OCI-LY3 (cell line): ENCODE data around the gene CABP7.

Experiments used
- H2AFZ ChIP-seq: fragments of 200-600, 300-600 bp; shearing (Covaris generic); 2 replicates; pipeline ENCODE4 v1.6.0; 2014; ENCODE audit warnings: antibody characterized with exemption, low read depth, low read length
- H3K27ac ChIP-seq: fragments of 200-600, 300-600 bp; sonication (generic); 2 replicates; pipeline ENCODE4 v1.5.1; 2014; ENCODE audit warnings: mild to moderate bottlenecking, low read length, moderate library complexity, mixed read lengths
- H3K27me3 ChIP-seq: fragments of 200-600, 300-600 bp; sonication (generic); 2 replicates; pipeline ENCODE4 v1.6.1; 2014; ENCODE audit warnings: low read depth, low read length, mixed read lengths
- H3K36me3 ChIP-seq: fragments of 200-600, 300-600 bp; sonication (generic); replicated peaks from 2 replicates; pipeline ENCODE3; 2014; ENCODE audit warnings: low read depth, low read length, mixed read lengths
- H3K4me1 ChIP-seq: fragments of 300-600, 200-600 bp; sonication (generic); 2 replicates; pipeline ENCODE4 v1.6.1; 2014; ENCODE audit warnings: low read length, mixed read lengths
- H3K4me2 ChIP-seq: fragments of 200-600, 300-600 bp; sonication (generic); 2 replicates; pipeline ENCODE4 v1.6.1; 2014; ENCODE audit warnings: low read length, mixed read lengths
- H3K4me3 ChIP-seq: fragments of 300-600, 200-600 bp; sonication (generic); 2 replicates; pipeline ENCODE4 v1.5.1; 2014; ENCODE audit warnings: antibody characterized with exemption, mild to moderate bottlenecking, low read length, moderate library complexity
- H3K79me2 ChIP-seq: fragments of 300-600, 200-600 bp; shearing (Covaris generic); 2 replicates; pipeline ENCODE4 v1.6.1; 2014; ENCODE audit warnings: mild to moderate bottlenecking, low read length, mixed read lengths
- H3K9ac ChIP-seq: fragments of 300-600, 200-600 bp; shearing (Covaris generic); 2 replicates; pipeline ENCODE4 v1.6.0; 2014; ENCODE audit warnings: mild to moderate bottlenecking, low read length, moderate library complexity
- H3K9me3 ChIP-seq: fragments of 200-600, 300-600 bp; shearing (Covaris generic); 2 replicates; pipeline ENCODE4 v1.6.1; 2014; ENCODE audit warnings: low read length, mixed read lengths; ENCODE audit not compliant: insufficient read depth
- H4K20me1 ChIP-seq: fragments of 200-600, 300-600 bp; sonication (generic); 2 replicates; pipeline ENCODE4 v1.6.1; 2016; ENCODE audit warnings: low read length, mixed read lengths; ENCODE audit not compliant: insufficient read depth
- EZH2phosphoT487 ChIP-seq: fragments of 200-600 bp; shearing (Covaris generic); IDR thresholded peaks from 2 replicates; pipeline ENCODE4 v1.6.1; 2018; ENCODE audit warnings: antibody characterized with exemption, mixed run types, low read depth
- TF ChIP-seq, protein P1 (sequence below): fragments of 200-600, 300-600 bp; sonication (generic); IDR thresholded peaks from 2 replicates; pipeline ENCODE4 v1.5.1; 2014; ENCODE audit warnings: antibody characterized with exemption, low read length, low read depth

Gene CABP7

DNA sequence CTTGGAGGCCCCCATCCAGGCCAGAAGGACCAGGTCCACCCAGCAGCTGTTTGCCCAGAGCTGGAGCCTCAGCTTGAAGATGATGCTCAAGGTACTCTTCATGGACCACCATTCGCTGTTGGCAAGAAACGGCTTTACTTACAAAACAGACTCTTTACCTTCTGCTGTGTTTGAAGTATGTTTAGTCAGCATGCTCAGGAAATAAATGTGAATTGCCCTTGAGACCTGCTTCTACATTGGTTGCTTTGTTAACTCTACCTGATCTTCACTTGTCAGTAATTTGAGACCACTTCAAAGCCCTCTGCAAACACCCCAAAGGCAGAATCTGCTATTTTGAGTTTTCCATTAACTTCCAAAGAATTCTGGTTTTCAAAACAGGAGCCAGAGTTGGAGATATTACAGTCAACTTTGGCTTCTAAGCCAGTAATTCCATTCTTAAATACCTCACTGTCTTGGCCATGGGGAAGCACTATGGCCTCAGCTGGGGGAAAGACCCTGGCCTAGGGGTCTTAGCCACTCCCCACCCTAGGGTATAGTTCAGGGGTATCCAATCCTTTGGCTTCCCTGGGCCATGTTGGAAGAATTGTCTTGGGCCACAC is 50.0 kb downstream of the CABP7 start:
- Histone ChIP-seq H3K79me2 (peaks cover 32% of the 10 kb centered on the region), H3K27ac (no peak overlapping the region), H3K9ac (no peak overlapping the region), H3K4me3 (no peak overlapping the region), H3K36me3 (peaks cover 18% of the 10 kb centered on the region), H3K27me3 (no peaks in the 10 kb centered on the region), H3K9me3 (no peaks in the 10 kb centered on the region), H2AFZ (no peak overlapping the region), H4K20me1 (no peaks in the 10 kb centered on the region), H3K4me1 (peaks cover 12% of the 10 kb centered on the region; the same call in 1 of the 2 replicates), H3K4me2 (no peak overlapping the region)
- no peak for TF ChIP-seq EZH2phosphoT487
- TF ChIP-seq, protein P1, sequence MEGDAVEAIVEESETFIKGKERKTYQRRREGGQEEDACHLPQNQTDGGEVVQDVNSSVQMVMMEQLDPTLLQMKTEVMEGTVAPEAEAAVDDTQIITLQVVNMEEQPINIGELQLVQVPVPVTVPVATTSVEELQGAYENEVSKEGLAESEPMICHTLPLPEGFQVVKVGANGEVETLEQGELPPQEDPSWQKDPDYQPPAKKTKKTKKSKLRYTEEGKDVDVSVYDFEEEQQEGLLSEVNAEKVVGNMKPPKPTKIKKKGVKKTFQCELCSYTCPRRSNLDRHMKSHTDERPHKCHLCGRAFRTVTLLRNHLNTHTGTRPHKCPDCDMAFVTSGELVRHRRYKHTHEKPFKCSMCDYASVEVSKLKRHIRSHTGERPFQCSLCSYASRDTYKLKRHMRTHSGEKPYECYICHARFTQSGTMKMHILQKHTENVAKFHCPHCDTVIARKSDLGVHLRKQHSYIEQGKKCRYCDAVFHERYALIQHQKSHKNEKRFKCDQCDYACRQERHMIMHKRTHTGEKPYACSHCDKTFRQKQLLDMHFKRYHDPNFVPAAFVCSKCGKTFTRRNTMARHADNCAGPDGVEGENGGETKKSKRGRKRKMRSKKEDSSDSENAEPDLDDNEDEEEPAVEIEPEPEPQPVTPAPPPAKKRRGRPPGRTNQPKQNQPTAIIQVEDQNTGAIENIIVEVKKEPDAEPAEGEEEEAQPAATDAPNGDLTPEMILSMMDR, result no peak

DNA sequence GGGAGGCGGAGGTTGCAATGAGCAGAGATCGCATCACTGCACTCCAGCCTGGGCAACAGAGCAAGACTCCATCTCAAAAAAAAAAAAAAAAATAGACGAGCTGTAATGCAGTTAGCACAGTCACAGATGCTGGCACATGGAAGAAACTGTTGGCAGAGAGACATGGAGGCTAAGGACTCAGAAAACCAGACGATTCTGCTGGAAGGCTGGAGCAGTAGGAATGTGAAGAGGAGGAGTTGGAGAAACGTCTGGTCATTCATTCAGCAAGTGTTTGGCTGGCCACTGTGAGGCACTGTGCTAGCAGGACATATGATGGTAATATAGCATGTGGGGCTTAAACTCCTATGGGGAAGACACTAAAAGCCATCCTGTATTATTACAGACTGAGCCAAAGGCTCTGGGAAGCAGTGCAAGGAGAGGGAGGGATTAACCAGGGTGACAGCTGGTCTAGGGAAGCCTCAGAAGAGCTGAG is 52.4 kb downstream of the CABP7 start:
- no peak overlapping the region for H3K4me2 ChIP-seq
- H3K27me3 ChIP-seq, result no peaks in the 10 kb centered on the region
- peaks cover 22% of the 10 kb centered on the region for H3K79me2 ChIP-seq
- no peaks in the 10 kb centered on the region for H3K9me3 ChIP-seq
- peaks cover 18% of the 10 kb centered on the region for H3K36me3 ChIP-seq
- peaks cover 6% of the 10 kb centered on the region; the same call in 1 of the 2 replicates for H3K4me1 ChIP-seq
- H2AFZ ChIP-seq, result no peak overlapping the region
- no peak overlapping the region for H3K27ac ChIP-seq
- H3K9ac ChIP-seq, result no peak overlapping the region
- TF ChIP-seq EZH2phosphoT487, result no peak
- TF ChIP-seq, protein P1, result peak; percentile 41
- H3K4me3 ChIP-seq, result no peak overlapping the region
- H4K20me1 ChIP-seq, result no peaks in the 10 kb centered on the region

DNA sequence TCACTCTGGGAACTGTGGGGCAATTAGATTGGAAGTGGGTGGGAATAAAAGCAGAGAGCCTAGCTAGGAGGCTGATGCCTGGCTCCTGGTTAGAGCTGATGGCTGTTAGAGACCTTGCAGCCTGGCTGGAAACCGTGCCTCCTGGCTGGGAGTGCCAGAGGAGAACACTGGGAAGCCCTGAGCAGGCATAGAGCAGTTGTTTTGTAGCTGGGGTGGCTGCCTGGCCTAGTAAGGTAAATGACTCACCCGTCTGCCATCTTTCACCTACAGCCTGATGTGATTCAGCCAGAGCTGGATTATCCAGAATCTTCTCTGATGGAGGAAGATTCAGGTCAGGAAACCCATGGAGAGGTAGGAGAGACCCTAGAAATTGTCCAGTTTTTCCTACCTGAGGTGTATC is 53.4 kb downstream of the CABP7 start:
- Histone ChIP-seq H3K4me3 (no peak overlapping the region), H3K4me1 (peaks cover 2% of the 10 kb centered on the region; the same call in 1 of the 2 replicates), H4K20me1 (no peaks in the 10 kb centered on the region), H3K4me2 (no peak overlapping the region), H3K27me3 (no peaks in the 10 kb centered on the region), H3K36me3 (peaks cover 18% of the 10 kb centered on the region), H3K9ac (no peak overlapping the region), H3K9me3 (no peaks in the 10 kb centered on the region), H2AFZ (no peak overlapping the region), H3K27ac (no peak overlapping the region), H3K79me2 (peaks cover 12% of the 10 kb centered on the region)
- TF ChIP-seq, protein P1, result no peak
- no peak for TF ChIP-seq EZH2phosphoT487

DNA sequence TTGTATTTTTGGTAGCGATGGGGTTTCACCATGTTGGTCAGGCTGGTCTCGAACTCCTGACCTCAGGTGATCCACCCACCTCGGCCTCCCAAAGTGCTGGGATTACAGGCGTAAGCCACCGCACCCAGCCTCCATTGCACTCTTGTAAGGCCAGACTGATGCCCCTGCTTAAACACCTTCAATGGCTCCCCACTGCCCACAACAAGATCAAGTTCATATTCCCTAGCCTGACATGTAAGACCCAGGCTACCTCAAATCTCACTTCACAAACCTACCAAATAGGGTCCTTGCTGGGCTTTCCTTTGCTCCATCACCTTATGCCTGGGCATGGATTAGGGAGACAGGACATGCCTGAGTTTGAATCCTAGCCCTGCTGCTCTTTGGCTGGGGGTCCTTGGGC is 60.4 kb downstream of the CABP7 start:
- H3K9me3 ChIP-seq, result no peaks in the 10 kb centered on the region
- H3K4me1 ChIP-seq, result no peaks in the 10 kb centered on the region
- TF ChIP-seq, protein P1, result no peak
- no peak for TF ChIP-seq EZH2phosphoT487
- H3K9ac ChIP-seq, result no peak overlapping the region
- H3K36me3 ChIP-seq, result no peaks in the 10 kb centered on the region
- H4K20me1 ChIP-seq, result no peaks in the 10 kb centered on the region
- no peaks in the 10 kb centered on the region for H3K27me3 ChIP-seq
- H3K79me2 ChIP-seq, result no peaks in the 10 kb centered on the region
- H3K4me3 ChIP-seq, result no peak overlapping the region
- H3K4me2 ChIP-seq, result no peak overlapping the region
- no peak overlapping the region for H2AFZ ChIP-seq
- H3K27ac ChIP-seq, result no peak overlapping the region
